Measurements from ENCODE around the gene PDE7B. TPM values are rescaled to one million over a fixed set of nuclear protein-coding genes. Genes with fewer than 3 reads are reported as not detected.
"Not testable (repeated sequence)": the region's sequence is repeated elsewhere in the genome, so short reads cannot be mapped to it uniquely, and the experiment has no call there.

The PDE7B gene
- polyA plus RNA-seq, 12 donors = 7.6 to 11.8 (median 10.0) TPM; not detected in 1

GRCh38 chr6:135837735-135838449 lies 13.6 kb upstream of the PDE7B start:
- no peak for DNase-seq

GRCh38 chr6:135839121-135839520 lies 12.4 kb upstream of the PDE7B start:
- DNase-seq = no peak

- no peak for DNase-seq
Observed at GRCh38 chr6:135842618-135843392, 8.7 kb upstream of the PDE7B start.

GRCh38 chr6:135850882-135851281 lies 619 bp upstream of the PDE7B start:
- DNase-seq = no peak

- DNase-seq = peak; percentile 26
Observed at GRCh38 chr6:135852746-135853145, 1.2 kb downstream of the PDE7B start.

- DNase-seq = peak; percentile 58
Observed at GRCh38 chr6:135853227-135853626, 1.7 kb downstream of the PDE7B start.

GRCh38 chr6:135853986-135854385 lies 2.5 kb downstream of the PDE7B start:
- no peak for DNase-seq

- no peak for DNase-seq
Observed at GRCh38 chr6:135854799-135855198, 3.3 kb downstream of the PDE7B start.

- no peak for DNase-seq
Observed at GRCh38 chr6:135858931-135859330, 7.4 kb downstream of the PDE7B start.

GRCh38 chr6:135860361-135860760 lies 8.9 kb downstream of the PDE7B start:
- DNase-seq = no peak

GRCh38 chr6:135861189-135861588 lies 9.7 kb downstream of the PDE7B start:
- no peak for DNase-seq

- not testable (repeated sequence) for DNase-seq
Observed at GRCh38 chr6:135864929-135865328, 13.4 kb downstream of the PDE7B start.

GRCh38 chr6:135866445-135867123 lies 15.1 kb downstream of the PDE7B start:
- DNase-seq = no peak

GRCh38 chr6:135867332-135867731 lies 15.8 kb downstream of the PDE7B start:
- no peak for DNase-seq

GRCh38 chr6:135869857-135870256 lies 18.4 kb downstream of the PDE7B start:
- no peak for DNase-seq

- peak; percentile 57 for DNase-seq
Observed at GRCh38 chr6:135870722-135871121, 19.2 kb downstream of the PDE7B start.

- DNase-seq = no peak
Observed at GRCh38 chr6:135871296-135871695, 19.8 kb downstream of the PDE7B start.

GRCh38 chr6:135871878-135872277 lies 20.4 kb downstream of the PDE7B start:
- DNase-seq = no peak

- DNase-seq = no peak
Observed at GRCh38 chr6:135875446-135875845, 23.9 kb downstream of the PDE7B start.

- DNase-seq = no peak
Observed at GRCh38 chr6:135876058-135876457, 24.6 kb downstream of the PDE7B start.

GRCh38 chr6:135877666-135878065 lies 26.2 kb downstream of the PDE7B start:
- no peak for DNase-seq

- no peak for DNase-seq
Observed at GRCh38 chr6:135880066-135880972, 28.8 kb downstream of the PDE7B start.

Measured in muscle of arm (tissue), 12 donors.